HepG2 (cell line): ENCODE results near the gene PDLIM7. TPM values are rescaled to one million over a fixed set of nuclear protein-coding genes. Genes with fewer than 3 reads are reported as not detected.

Experiments
- CEBPG ChIP-seq: IDR thresholded peaks from 2 replicates; pipeline ENCODE4 v1.6.1; 2016
- MAZ ChIP-seq, 2 experiments: sonication (generic) in 1 of 2; formaldehyde crosslinking in 1 of 2; IDR thresholded peaks; 2 replicates each; pipeline versions ENCODE4 v1.5.0 to v1.6.1; 2012 to 2020; ENCODE audit warnings: low read depth in 2 of 2, mild to moderate bottlenecking in 2 of 2, borderline replicate concordance in 1 of 2, improper control_type of control experiment in 1 of 2, low read length in 1 of 2, missing genetic modification reagents in 1 of 2, moderate library complexity in 1 of 2
- RARA ChIP-seq: IDR thresholded peaks from 2 replicates; pipeline ENCODE4 v1.6.1; 2016; ENCODE audit warnings: missing genetic modification reagents, missing compliant biosample characterization
- RFX1 ChIP-seq: fragments of 450-650 bp; IDR thresholded peaks from 2 replicates; pipeline ENCODE4 v1.6.1; 2017
- RFX5 ChIP-seq: IDR thresholded peaks from 2 replicates; pipeline ENCODE4 v1.6.1; 2011; ENCODE audit warnings: low read depth, low read length, improper control_type of control experiment
- ZFY ChIP-seq: sonication (generic); formaldehyde crosslinking; IDR thresholded peaks from 2 replicates; pipeline ENCODE4 v1.4.0; 2020; ENCODE audit warnings: missing genetic modification reagents
- ZNF224 ChIP-seq: sonication (generic); formaldehyde crosslinking; IDR thresholded peaks from 2 replicates; pipeline ENCODE4 v1.5.0; 2020; ENCODE audit warnings: mild to moderate bottlenecking, missing genetic modification reagents
- ZNF629 ChIP-seq: sonication (generic); formaldehyde crosslinking; conservative IDR thresholded peaks from 2 replicates; pipeline ENCODE4 v1.5.0; 2020; ENCODE audit warnings: missing genetic modification reagents
- polyA plus RNA-seq, 8 experiments: library from polyadenylated mRNA; depleted of rRNA in 3 of 8; stranded (reverse) in 7 of 8; unstranded in 1 of 8; fragments of >200 nt; fragmentation: Illumina TruSeq in 4 of 8; extraction: Trizol in 4 of 8; gene quantifications; 2 replicates each; pipeline versions ENCODE4 v1.2.1 to v1.2.3, GENCODE V29; 2011 to 2016; ENCODE audit warnings: low read depth in 4 of 8, missing spikeins in 1 of 8, mixed read lengths in 1 of 8; ENCODE audit not compliant: insufficient read depth in 1 of 8
- total RNA-seq, 5 experiments: library from RNA; depleted of rRNA; stranded (reverse); fragments of >200 nt; fragmentation: Illumina TruSeq; extraction: Trizol; gene quantifications; 2 replicates each; pipeline ENCODE4 v1.2.3, GENCODE V29; 2016; ENCODE audit warnings: low read depth in 1 of 5
- TF ChIP-seq, protein P1 (sequence below): sonication (generic); formaldehyde crosslinking; IDR thresholded peaks from 2 replicates; pipeline ENCODE4 v1.5.1; 2020; ENCODE audit warnings: mild to moderate bottlenecking, missing genetic modification reagents
- TF ChIP-seq, protein P2 (sequence below): sonication (generic); formaldehyde crosslinking; IDR thresholded peaks from 2 replicates; pipeline ENCODE4 v1.4.0; 2020; ENCODE audit warnings: missing genetic modification reagents
- TF ChIP-seq, protein P3 (sequence below): IDR thresholded peaks from 2 replicates; pipeline ENCODE4 v1.4.0; 2020; ENCODE audit warnings: mild to moderate bottlenecking, missing genetic modification reagents
- TF ChIP-seq, protein P4 (sequence below): sonication (generic); formaldehyde crosslinking; IDR thresholded peaks from 2 replicates; pipeline ENCODE4 v1.5.1; 2020; ENCODE audit warnings: mild to moderate bottlenecking, missing genetic modification reagents, moderate library complexity
- TF ChIP-seq, protein P5 (sequence below): sonication (generic); formaldehyde crosslinking; IDR thresholded peaks from 2 replicates; pipeline ENCODE4 v1.5.0; 2020; ENCODE audit warnings: mild to moderate bottlenecking, missing genetic modification reagents, moderate library complexity

PDLIM7 gene
- total and polyA plus RNA-seq, 2 of the 13 experiments (the other 11 are each of a cell fraction or from before 2014, with no cell fraction given) = 21.1 to 31.3 TPM

DNA sequence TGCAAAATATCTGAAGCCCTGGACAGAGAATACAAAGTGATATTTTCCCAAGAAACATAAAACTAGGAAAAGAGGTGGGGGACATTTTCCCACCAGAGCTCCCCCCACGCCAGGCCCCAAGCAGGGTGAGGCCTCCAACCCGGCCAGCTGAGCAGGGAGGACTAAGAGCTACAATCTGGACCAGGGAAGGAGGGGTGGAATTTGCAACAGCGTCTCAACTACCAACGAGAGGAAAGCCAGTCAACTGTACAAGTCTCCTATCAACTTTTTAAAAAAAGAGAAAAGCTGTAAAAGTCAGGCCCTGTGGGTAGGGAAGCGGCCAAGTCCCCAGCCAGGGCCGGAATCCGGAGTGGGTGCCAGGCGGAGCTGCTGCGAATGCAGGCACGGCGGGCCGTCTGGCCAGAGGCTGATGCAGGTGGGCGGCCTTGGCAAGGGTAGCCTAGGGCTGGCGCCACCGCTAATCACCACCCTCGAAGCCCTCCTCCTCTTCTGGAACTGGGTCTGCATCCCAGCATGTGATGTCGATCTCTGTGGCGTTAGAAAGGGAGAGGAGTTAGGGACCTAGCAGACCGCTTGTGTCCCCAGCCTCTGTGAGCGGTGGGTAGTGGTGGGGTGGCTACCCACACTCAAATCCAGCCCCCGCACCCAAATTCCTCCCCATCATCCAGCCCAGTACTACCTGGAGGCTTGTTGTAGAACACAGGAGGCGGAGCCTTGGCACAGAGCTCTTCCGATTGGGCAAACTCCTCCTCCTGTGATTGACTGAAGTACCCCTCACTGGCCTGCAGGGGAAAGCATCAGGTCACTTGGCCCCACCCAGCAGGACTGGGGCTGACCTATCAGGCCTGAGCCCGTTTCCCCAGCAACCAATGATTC lies 40.2 kb downstream of the PDLIM7 start (continued):
- TF ChIP-seq, protein P1, sequence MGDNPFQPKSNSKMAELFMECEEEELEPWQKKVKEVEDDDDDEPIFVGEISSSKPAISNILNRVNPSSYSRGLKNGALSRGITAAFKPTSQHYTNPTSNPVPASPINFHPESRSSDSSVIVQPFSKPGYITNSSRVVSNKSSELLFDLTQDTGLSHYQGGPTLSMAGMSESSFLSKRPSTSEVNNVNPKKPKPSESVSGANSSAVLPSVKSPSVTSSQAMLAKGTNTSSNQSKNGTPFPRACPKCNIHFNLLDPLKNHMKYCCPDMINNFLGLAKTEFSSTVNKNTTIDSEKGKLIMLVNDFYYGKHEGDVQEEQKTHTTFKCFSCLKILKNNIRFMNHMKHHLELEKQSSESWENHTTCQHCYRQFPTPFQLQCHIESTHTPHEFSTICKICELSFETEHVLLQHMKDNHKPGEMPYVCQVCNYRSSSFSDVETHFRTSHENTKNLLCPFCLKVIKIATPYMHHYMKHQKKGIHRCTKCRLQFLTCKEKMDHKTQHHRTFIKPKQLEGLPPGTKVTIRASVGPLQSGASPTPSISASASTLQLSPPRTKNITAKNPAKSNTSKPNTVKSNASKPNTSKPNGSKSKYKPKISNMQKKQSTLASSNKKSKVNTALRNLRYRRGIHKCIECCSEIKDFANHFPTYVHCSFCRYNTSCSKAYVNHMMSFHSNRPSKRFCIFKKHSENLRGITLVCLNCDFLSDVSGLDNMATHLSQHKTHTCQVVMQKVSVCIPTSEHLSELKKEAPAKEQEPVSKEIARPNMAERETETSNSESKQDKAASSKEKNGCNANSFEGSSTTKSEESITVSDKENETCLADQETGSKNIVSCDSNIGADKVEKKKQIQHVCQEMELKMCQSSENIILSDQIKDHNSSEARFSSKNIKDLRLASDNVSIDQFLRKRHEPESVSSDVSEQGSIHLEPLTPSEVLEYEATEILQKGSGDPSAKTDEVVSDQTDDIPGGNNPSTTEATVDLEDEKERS (CRISPR knock-in tag) = no peak
- TF ChIP-seq ZFY (CRISPR knock-in tag) (0 out of 2 replicates have a peak, but pooled peaks have one; percentile 16), CEBPG (CRISPR knock-in tag) (peak; percentile 34; the same call in 1 of the 2 replicates), RFX1 (peak; percentile 87), ZNF224 (CRISPR knock-in tag) (no peak), MAZ (IDR thresholded peaks at IDR 0.05; ENCODE audit: borderline replicate concordance, low read depth, low read length) (peak; percentile 35; the same call in 1 of the 2 replicates), MAZ (CRISPR knock-in tag; IDR thresholded peaks at IDR 0.05; ENCODE audit: low read depth) (no peak), ZNF629 (CRISPR knock-in tag) (no peak), RARA (CRISPR knock-in tag) (no peak), RFX5 (peak; percentile 96)
- TF ChIP-seq, protein P2, sequence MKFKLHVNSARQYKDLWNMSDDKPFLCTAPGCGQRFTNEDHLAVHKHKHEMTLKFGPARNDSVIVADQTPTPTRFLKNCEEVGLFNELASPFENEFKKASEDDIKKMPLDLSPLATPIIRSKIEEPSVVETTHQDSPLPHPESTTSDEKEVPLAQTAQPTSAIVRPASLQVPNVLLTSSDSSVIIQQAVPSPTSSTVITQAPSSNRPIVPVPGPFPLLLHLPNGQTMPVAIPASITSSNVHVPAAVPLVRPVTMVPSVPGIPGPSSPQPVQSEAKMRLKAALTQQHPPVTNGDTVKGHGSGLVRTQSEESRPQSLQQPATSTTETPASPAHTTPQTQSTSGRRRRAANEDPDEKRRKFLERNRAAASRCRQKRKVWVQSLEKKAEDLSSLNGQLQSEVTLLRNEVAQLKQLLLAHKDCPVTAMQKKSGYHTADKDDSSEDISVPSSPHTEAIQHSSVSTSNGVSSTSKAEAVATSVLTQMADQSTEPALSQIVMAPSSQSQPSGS (CRISPR knock-in tag) = no peak
- TF ChIP-seq, protein P3, sequence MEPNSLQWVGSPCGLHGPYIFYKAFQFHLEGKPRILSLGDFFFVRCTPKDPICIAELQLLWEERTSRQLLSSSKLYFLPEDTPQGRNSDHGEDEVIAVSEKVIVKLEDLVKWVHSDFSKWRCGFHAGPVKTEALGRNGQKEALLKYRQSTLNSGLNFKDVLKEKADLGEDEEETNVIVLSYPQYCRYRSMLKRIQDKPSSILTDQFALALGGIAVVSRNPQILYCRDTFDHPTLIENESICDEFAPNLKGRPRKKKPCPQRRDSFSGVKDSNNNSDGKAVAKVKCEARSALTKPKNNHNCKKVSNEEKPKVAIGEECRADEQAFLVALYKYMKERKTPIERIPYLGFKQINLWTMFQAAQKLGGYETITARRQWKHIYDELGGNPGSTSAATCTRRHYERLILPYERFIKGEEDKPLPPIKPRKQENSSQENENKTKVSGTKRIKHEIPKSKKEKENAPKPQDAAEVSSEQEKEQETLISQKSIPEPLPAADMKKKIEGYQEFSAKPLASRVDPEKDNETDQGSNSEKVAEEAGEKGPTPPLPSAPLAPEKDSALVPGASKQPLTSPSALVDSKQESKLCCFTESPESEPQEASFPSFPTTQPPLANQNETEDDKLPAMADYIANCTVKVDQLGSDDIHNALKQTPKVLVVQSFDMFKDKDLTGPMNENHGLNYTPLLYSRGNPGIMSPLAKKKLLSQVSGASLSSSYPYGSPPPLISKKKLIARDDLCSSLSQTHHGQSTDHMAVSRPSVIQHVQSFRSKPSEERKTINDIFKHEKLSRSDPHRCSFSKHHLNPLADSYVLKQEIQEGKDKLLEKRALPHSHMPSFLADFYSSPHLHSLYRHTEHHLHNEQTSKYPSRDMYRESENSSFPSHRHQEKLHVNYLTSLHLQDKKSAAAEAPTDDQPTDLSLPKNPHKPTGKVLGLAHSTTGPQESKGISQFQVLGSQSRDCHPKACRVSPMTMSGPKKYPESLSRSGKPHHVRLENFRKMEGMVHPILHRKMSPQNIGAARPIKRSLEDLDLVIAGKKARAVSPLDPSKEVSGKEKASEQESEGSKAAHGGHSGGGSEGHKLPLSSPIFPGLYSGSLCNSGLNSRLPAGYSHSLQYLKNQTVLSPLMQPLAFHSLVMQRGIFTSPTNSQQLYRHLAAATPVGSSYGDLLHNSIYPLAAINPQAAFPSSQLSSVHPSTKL (CRISPR knock-in tag) = no peak
- TF ChIP-seq, protein P4, sequence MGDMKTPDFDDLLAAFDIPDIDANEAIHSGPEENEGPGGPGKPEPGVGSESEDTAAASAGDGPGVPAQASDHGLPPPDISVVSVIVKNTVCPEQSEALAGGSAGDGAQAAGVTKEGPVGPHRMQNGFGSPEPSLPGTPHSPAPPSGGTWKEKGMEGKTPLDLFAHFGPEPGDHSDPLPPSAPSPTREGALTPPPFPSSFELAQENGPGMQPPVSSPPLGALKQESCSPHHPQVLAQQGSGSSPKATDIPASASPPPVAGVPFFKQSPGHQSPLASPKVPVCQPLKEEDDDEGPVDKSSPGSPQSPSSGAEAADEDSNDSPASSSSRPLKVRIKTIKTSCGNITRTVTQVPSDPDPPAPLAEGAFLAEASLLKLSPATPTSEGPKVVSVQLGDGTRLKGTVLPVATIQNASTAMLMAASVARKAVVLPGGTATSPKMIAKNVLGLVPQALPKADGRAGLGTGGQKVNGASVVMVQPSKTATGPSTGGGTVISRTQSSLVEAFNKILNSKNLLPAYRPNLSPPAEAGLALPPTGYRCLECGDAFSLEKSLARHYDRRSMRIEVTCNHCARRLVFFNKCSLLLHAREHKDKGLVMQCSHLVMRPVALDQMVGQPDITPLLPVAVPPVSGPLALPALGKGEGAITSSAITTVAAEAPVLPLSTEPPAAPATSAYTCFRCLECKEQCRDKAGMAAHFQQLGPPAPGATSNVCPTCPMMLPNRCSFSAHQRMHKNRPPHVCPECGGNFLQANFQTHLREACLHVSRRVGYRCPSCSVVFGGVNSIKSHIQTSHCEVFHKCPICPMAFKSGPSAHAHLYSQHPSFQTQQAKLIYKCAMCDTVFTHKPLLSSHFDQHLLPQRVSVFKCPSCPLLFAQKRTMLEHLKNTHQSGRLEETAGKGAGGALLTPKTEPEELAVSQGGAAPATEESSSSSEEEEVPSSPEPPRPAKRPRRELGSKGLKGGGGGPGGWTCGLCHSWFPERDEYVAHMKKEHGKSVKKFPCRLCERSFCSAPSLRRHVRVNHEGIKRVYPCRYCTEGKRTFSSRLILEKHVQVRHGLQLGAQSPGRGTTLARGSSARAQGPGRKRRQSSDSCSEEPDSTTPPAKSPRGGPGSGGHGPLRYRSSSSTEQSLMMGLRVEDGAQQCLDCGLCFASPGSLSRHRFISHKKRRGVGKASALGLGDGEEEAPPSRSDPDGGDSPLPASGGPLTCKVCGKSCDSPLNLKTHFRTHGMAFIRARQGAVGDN (CRISPR knock-in tag) = 0 out of 2 replicates have a peak, but pooled peaks have one; percentile 16
- TF ChIP-seq, protein P5, sequence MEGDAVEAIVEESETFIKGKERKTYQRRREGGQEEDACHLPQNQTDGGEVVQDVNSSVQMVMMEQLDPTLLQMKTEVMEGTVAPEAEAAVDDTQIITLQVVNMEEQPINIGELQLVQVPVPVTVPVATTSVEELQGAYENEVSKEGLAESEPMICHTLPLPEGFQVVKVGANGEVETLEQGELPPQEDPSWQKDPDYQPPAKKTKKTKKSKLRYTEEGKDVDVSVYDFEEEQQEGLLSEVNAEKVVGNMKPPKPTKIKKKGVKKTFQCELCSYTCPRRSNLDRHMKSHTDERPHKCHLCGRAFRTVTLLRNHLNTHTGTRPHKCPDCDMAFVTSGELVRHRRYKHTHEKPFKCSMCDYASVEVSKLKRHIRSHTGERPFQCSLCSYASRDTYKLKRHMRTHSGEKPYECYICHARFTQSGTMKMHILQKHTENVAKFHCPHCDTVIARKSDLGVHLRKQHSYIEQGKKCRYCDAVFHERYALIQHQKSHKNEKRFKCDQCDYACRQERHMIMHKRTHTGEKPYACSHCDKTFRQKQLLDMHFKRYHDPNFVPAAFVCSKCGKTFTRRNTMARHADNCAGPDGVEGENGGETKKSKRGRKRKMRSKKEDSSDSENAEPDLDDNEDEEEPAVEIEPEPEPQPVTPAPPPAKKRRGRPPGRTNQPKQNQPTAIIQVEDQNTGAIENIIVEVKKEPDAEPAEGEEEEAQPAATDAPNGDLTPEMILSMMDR (CRISPR knock-in tag) = peak; percentile 54
